ENCODE results near the gene NFIA.
"Not testable (repeated sequence)": the region's sequence is repeated elsewhere in the genome, so short reads cannot be mapped to it uniquely, and the experiment has no call there.

NFIA gene

GRCh38 chr1:61453111-61453961 lies 371.0 kb downstream of the NFIA start:
- DNase-seq (ENCODE audit: low read depth): peak; percentile 29

- DNase-seq (ENCODE audit: low read depth): no peak
Observed at GRCh38 chr1:61455400-61455799, 373.0 kb downstream of the NFIA start.

GRCh38 chr1:61457526-61458040 lies 375.2 kb downstream of the NFIA start:
- no peak for DNase-seq (ENCODE audit: low read depth)

- no peak for DNase-seq (ENCODE audit: low read depth)
Observed at GRCh38 chr1:61459345-61459744, 377.0 kb downstream of the NFIA start.

DNA sequence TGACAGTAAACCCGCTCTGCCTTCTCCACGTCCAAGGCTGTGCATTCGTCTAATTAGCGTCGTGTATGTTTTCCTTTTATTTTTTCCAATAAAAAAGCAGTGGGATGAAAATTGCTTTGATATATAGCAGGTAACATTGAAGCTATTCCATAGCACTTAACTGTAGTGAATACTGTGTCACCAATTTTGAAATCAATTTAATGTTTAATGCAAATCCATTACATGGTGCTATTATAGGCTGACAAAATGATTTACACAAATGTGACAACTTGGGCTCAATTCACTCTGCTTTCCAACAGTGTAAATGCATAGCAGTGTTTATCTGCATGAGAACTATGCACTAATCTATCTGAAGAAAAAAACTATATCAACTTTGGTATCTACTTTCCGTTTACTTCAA lies 377.8 kb downstream of the NFIA start:
- no peak for DNase-seq (ENCODE audit: low read depth)

DNA sequence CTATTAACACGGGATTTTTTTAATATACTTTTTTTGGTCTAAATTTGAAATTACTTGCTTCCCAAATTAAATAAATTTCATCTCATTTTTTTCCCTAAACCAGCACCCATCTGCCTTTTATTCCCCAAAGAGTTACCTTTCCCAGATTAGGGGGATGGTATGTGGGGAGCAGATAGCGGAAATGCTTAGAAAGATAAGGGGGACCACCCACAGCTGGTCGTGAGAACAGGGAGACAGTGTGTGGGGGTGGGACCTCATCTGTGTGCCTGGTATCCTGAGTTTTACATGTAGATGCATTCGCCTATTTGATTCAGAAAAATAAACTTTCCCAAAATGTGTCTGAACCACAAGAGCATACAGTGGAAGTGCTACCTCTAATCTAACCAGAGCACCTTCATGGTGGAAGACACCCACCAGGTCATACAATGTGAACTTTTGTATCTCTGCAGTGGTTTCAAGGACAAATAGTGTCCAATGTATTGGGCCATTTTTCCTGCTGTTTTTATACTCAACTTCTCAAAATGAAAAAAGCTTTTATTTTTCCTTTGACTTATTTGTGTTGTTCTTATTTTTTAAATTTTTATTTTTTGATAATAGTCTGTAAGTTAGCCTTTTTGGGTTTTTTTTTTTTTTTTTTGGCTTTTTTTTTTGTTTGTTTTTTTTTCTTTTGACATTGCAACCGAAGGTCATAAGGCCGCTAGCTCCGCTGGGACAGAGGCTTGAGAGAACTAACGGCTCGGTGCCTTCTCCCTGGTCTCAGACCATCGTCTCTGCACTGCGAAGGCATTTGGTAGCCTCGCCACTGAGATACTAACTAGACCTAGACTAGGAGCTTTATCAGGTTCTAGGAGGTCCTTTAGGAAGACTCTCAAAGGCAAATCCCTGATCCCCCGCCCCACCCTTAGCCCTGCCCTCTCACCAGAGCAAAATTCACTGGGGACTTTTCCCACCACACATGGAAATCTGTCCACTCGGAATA lies 379.3 kb downstream of the NFIA start:
- no peak for DNase-seq (ENCODE audit: low read depth)

DNA sequence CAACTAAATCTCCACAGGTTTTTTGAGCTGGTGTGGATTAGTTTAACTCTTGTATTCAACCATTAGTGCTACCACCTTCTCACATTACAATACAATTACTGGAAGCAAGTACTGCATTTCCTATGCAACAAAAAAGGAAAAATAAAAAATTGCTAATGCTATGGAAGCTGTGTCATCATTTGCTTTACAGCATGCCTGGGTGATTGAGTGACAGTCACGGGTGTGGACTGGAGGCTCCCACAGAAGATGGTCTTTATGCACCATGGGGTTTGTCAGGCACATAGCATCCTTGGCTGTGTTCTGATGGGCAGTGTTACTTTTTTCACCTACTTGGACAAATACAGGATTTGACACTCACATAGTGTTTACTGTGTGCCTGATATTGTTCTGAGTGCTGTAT lies 380.3 kb downstream of the NFIA start:
- DNase-seq (ENCODE audit: low read depth): no peak

GRCh38 chr1:61463220-61463619 lies 380.9 kb downstream of the NFIA start:
- no peak for DNase-seq (ENCODE audit: low read depth)

DNA sequence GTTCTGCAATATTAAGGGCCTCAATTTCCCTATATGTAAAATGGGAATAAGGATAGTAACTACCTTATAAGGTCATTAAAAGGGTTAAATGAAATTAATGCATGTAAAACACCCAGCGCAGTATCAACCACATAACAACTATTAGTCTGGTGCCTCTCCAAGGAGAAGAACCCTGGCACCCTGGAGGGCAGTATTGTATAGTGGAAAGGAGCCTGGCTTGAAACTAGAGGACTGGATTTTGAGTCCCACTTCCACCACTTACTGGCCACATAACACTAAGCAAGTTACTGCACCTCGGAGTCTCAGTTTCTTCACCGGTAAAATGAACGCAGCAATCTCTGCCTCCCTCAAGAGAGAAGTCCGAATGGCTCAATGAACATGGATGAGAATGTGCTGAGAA lies 385.5 kb downstream of the NFIA start:
- DNase-seq (ENCODE audit: low read depth): not testable (repeated sequence)

DNA sequence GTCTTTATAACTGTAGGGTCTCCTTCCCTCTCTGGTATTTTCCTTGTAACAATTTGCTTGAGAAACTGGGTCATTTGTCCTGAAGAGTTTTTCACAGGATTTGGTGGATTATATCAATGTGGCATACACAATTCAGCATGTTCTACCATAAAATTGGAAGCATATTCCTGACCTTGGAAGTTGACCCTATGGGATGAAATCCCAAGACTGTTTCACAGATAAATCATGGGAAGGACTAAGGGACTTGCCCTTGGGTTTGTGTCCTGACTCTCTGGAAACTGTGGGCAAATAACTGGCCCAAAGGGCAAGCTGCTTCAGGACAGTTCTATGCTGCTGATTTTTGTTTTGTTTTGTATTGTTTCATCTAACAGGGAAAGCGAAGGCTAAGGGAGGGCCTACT lies 387.0 kb downstream of the NFIA start:
- no peak for DNase-seq (ENCODE audit: low read depth)

GRCh38 chr1:61472876-61473275 lies 390.5 kb downstream of the NFIA start:
- no peak for DNase-seq (ENCODE audit: low read depth)

GRCh38 chr1:61474269-61474817 lies 392.0 kb downstream of the NFIA start:
- DNase-seq (ENCODE audit: low read depth): no peak

GRCh38 chr1:61474963-61475362 lies 392.6 kb downstream of the NFIA start:
- DNase-seq (ENCODE audit: low read depth): no peak

GRCh38 chr1:61477301-61477700 lies 394.9 kb downstream of the NFIA start:
- DNase-seq (ENCODE audit: low read depth): no peak

GRCh38 chr1:61480273-61480935 lies 398.0 kb downstream of the NFIA start:
- no peak for DNase-seq (ENCODE audit: low read depth)

GRCh38 chr1:61481315-61481715 lies 399.0 kb downstream of the NFIA start:
- no peak for DNase-seq (ENCODE audit: low read depth)

GRCh38 chr1:61482170-61482734 lies 399.9 kb downstream of the NFIA start:
- no peak for DNase-seq (ENCODE audit: low read depth)

DNA sequence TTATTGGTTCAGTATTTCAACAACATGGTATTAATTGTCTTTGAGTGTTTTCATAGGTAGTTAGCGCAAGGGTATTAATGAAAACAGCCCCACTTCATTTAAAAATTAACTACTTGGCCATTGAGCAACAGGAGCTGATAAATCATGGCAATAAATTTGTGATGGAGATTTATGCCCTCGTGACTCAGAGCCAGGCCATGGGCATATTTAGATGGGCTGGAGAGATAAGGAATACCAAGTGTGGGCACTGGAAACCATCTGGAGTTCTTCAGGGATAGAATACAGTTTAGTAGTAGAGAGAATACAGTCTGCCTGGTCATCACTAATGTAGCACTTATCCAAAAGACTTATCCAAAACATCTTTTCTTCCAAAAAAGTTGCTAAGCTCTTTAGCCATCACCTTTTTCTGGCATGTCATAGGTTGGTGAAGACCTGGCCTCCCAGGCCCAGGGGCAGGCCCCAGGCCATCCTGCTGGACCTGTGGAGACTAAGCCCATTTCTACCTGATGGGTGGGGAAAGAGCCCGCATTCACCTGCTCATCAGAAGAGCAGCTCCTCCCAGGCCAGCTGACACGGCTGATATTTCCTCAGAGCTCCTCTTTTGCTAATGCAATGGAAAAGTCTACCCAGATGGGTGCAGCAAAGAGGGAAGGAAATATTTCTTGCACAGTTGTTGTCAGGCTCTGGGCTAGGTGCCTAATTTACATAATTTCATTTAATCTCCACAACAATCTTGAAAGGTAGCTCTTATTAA lies 404.6 kb downstream of the NFIA start:
- DNase-seq (ENCODE audit: low read depth): no peak

- no peak for DNase-seq (ENCODE audit: low read depth)
Observed at GRCh38 chr1:61487801-61488200, 405.4 kb downstream of the NFIA start.

- no peak for DNase-seq (ENCODE audit: low read depth)
Observed at GRCh38 chr1:61490924-61491323, 408.6 kb downstream of the NFIA start.

DNA sequence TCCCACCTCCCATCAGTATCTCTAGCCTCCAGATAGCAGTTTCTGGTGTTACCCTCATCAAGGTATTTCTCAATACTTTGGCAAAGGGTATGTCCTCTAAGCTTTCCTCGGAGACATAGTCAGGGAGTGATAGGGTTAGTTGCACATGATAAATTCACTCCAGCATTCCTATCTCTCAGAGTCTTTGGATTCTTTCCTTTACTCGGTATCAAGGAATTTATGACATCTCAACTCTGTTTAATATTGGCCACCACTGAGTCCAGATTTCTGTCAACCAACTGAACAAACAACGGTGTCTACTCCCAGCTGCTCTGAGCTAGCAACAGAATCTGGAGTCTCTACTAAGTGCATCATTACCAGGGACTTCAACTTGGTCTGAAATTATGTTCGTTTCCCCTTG lies 409.1 kb downstream of the NFIA start:
- DNase-seq (ENCODE audit: low read depth): no peak
